Measurements from ENCODE around the gene GPC6.
"Not testable (repeated sequence)": the region's sequence is repeated elsewhere in the genome, so short reads cannot be mapped to it uniquely, and the experiment has no call there.

GPC6 gene

DNA sequence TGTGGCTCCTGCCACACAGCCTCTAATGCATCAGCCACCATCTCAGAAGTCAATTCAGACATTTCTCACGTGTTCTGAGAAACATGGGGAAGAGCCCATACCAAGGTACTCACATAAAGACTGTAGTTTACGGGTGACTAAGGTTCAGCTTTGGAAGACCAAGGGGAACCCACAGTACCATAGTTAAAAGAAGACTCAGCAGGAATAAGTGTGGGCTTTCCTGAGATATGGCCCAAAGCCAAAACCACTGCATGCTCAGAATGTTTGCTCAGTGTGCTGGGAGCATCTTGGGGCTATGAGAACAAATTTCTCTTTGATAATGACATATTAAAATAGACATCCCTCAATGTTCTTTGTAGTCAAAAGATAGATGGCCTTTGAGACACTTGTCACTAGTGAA is 969.1 kb downstream of the GPC6 start:
- DNase-seq = no peak

DNA sequence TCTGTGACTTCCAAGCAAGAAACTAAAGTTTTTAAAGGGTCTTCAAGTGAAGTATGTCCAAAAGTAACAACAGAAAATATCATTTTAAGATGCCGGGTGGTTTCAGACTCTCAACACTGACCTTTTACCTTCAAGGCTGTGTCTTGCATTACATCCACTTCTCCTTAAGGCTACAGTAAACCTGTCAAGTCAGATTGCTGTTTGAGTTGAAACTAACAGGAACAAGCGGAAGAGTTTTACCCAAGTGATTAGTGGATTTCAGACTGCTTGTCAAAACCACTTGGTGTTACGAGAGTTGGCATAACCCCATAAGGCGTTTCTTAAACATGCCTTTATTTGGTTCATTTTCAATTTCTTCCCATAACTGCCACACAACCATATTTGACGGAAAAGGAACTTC is 969.8 kb downstream of the GPC6 start:
- no peak for DNase-seq

DNA sequence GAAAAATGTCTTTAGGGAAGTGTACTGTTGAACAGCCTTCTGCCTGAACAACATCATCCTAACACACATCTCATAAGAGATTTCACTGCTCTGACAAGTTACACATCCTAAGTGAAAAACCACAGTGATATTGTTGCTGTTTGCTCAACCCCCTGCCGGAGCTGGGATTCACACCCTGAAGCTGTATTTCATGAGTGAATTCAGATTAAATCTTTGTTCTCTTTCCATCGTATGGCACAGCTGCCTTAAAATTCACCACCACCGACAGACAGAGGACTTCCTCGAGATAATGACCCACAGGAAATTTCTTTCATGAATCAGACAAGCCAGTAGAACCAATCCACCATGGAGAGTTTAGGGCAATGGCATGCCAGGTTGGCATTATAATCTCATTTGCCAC is 972.1 kb downstream of the GPC6 start:
- no peak for DNase-seq

GRCh38 chr13:94199135-94199534 is 972.5 kb downstream of the GPC6 start:
- no peak for DNase-seq

- no peak for DNase-seq
Measured at GRCh38 chr13:94201022-94201421, 974.4 kb downstream of the GPC6 start.

GRCh38 chr13:94204163-94204562 is 977.6 kb downstream of the GPC6 start:
- DNase-seq = no peak

DNA sequence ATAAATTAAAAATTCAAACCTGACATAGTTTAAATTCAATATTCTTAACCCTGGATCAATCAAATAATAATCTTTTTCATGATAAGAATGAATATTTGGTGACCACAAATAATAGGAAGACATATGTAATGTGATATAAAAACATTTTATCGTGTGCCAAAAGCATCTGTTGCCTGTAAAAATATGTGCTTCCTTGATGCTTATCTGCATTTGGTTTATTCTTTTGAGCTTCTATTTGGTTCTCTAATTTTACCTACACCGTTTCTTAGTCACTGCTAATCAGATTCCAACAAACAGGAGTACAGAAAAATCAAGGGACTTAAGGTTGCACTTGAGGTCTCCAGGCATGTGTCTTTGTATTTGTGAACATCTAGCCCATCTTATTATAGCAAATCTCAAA is 978.3 kb downstream of the GPC6 start:
- no peak for DNase-seq

DNA sequence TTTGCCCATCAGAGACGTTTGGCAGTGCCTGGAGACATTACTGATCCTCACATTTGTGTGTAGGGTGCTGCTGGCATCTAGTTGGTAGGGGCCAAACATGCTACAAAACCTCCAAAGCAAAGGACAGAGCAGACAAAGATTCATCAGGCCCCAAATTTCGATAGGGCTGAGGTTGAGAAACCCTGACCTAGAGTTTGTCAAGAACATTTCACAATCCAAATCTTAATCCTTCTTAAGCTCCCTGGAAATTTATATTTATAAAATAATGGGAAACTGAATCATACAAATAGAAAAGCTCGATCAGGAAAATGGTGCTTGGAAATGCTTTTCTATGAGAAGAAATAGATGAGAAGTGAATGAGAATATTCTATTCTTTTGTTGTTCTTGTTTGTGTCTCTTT is 979.3 kb downstream of the GPC6 start:
- DNase-seq = no peak

GRCh38 chr13:94209117-94209516 is 982.5 kb downstream of the GPC6 start:
- DNase-seq = no peak

GRCh38 chr13:94209913-94210312 is 983.3 kb downstream of the GPC6 start:
- not testable (repeated sequence) for DNase-seq

DNA sequence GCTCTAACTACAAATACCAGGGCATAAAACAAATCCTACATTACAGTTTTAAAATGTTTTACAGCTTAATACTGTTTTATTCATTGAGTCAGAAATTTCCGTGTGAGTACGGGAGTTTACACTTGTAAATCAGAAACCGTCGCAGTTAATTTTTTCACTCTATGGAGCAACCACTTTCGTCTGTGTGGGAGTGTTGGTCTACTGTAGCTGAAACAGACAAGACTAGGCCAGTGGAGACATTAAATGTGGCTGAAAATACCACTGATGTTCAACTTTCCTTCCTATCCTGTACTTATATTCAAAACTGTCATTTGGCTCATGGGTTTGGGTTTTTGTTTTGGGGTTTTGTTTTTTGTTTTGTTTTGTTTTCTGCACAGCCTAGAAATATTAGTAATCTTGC is 984.2 kb downstream of the GPC6 start:
- no peak for DNase-seq

- DNase-seq = no peak
Measured at GRCh38 chr13:94212196-94212595, 985.6 kb downstream of the GPC6 start.

GRCh38 chr13:94214121-94214520 is 987.5 kb downstream of the GPC6 start:
- DNase-seq = no peak

DNA sequence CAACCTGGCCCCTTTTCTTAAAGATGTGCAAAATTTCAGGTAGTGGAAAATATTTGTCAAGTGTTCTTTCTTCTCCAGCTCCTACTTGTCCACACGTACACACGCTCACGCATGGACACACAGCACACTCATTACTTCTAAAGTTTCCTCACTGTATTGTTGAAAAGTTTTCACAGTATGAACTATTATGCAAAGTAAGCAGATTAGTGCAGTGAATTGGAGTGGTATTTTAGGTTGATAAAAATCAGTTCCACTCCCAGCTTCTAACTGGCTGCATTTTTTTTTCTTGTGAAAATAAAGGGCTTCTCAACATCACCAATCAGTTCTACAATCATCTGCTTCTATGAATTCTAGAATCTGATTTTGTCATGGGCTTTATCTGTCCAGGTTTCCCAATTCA is 988.4 kb downstream of the GPC6 start:
- DNase-seq = no peak

DNA sequence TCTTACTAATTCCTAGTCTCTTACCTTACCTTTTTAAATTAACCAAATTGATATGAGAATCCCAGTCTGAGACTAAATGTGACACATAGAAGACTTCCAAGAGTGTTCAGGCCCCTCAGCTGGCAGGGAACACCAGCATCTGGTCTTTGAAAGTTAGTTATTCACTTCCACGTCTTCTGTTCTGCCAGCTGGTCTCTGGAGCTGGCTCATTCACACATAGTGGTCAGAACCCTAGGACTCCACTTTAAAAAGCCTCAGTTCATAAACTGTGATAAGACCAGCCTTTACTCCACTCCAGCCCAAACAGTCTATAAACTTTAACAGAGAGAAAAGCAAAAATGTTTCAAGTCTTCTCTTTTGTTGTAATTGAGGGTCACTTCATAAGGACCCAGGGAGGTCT is 989.9 kb downstream of the GPC6 start:
- DNase-seq = no peak

DNA sequence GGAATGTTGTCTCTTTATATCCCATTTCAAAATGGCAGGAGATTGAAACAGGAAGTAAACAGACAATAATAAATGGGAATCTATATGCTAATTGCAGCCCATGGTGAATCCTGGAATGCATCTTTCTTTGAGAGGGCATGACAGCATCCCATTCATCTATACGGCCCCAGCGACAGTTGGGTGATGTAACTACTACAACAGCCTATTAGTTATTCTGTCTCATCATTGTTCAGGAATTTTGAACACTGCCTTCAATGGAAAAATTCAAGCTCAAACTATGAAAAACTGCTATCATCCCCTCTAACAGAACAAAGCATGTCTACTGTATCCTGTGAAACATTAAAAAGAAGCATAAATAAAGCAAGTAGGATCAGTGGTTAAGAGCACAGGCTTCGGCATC is 990.8 kb downstream of the GPC6 start:
- DNase-seq = no peak

- no peak for DNase-seq
Measured at GRCh38 chr13:94218537-94218936, 991.9 kb downstream of the GPC6 start.

GRCh38 chr13:94218951-94219350 is 992.3 kb downstream of the GPC6 start:
- no peak for DNase-seq

GRCh38 chr13:94224670-94225069 is 998.1 kb downstream of the GPC6 start:
- DNase-seq = no peak

GRCh38 chr13:94227255-94227879 is 1000.8 kb downstream of the GPC6 start:
- no peak for DNase-seq

DNA sequence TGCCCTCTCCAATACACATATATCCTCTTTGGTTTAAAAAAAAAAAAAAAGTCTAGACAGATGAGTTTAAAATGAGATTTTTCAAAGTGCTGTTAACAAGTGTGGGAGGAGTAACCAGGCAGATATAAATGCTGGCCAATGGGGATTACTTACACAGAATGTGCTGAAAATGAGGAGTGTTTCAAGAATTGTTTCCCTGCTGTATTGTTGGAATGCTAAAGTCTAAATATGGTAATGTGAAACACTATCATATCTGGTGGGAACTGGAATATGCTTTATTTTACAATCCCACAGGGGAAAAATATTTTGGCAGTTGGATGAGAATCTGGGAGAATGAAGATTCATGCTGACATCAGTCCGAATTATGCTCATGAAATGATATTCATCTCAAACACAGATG is 1002.2 kb downstream of the GPC6 start:
- DNase-seq = no peak

DNA sequence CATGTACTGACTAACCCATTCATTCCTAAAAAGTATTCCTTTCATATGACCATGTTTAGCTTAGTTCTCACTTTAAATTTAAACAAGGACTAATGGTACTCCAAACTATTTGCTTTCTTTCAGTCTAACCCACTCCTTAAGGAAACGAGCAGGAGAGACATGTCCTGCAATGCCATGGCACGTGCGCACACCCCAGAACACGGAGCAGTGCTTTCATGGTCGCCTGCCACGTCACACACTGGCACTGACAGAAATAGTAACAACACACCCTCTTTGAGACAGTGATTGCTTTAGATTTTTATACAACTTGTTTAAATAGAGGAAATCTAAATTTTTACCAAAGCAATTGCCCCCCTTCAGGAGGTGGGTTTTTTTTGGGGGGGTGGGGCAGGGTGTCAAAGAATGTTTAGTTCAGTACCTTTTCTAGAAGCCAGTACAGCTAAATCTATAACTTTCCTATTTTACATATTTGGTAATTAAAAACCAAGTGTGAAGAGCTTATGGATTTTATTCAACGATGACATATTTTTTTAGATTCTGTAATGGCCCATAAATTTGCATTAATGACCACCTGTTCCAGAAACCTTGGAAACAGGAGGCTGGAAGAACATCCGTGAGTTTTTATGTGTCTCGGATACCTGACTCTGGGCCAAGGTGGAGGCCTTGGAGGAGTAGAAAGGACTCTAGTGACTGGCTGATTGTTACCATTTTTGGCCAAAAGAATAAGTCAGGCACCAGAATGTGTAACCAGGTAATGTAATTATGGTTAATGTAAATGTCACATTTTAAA is 1005.7 kb downstream of the GPC6 start:
- peak; percentile 6 for DNase-seq

DNA sequence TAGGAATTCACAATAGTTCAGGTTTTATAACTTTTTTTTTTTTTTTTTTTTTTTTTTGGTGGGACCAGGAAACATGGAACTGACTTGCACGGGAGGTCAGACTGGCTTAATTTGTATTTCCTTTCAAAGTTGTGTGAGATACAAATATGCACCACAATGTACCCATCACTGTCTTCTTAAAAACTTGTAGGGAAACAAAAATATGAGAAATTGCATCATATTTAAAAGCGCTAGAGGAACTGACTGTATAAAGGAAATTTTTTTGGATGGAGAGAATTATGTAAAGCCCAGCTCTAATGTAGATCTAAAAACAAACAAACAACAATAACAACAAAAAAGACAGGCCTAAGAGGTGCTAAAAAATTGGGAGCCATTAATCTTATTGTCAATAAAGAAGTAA is 1006.3 kb downstream of the GPC6 start:
- DNase-seq = no peak

DNA sequence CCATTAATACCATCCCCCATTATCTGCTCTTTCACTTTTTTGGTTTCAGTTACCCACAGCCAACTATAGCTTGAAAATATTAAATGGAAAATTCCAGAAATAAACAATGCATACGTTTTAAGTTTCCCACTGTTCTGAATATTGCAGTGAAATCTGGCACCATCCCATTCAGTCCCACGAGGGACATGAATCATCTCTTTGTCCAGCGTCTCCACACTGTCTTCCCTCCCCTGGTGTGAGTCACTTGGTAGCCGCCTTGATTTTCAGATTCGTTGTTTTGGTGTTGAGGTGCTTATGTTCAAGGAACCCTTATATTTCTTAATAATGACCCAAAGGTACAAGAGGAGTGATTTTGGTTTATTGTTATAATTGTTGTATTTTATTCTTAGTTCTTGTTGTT is 1006.8 kb downstream of the GPC6 start:
- DNase-seq = no peak

GRCh38 chr13:94233837-94234236 is 1007.2 kb downstream of the GPC6 start:
- DNase-seq = no peak

All from NCI-H2171 treated with DMSO at 0.1 percent for 48 hours (cell line).